Measurements from ENCODE around the gene GABRP.

Gene GABRP

GRCh38 chr5:170863646-170864045, 80.1 kb downstream of the GABRP start:
- DNase-seq: no peak
